ENCODE measurements around the gene PDE9A.

PDE9A gene

GRCh38 chr21:42765656-42766055 is 112.2 kb downstream of the PDE9A start:
- DNase-seq (ENCODE audit: low spot score), result no peak
- TF ChIP-seq CTCF (conservative IDR thresholded peaks at IDR 0.05; ENCODE audit: low read depth), result no peak
- H3K27ac ChIP-seq, result no peak overlapping the region
- ChIA-PET POLR2A (ENCODE audit: low non-redundant PET) (no interaction called here), CTCF (no interaction called here)

- ChIA-PET POLR2A (ENCODE audit: low non-redundant PET) (no interaction called here), CTCF (no interaction called here)
- no peak for DNase-seq (ENCODE audit: low spot score)
- no peak overlapping the region for H3K27ac ChIP-seq
- TF ChIP-seq CTCF (conservative IDR thresholded peaks at IDR 0.05; ENCODE audit: low read depth), result no peak
These were observed 113.5 kb downstream of the PDE9A start for GRCh38 chr21:42766739-42767560.

GRCh38 chr21:42767561-42767835 is 114.1 kb downstream of the PDE9A start:
- no peak for DNase-seq (ENCODE audit: low spot score)
- POLR2A ChIA-PET (ENCODE audit: low non-redundant PET), result no interaction called here
- no peak overlapping the region for H3K27ac ChIP-seq
- no peak for TF ChIP-seq CTCF (conservative IDR thresholded peaks at IDR 0.05; ENCODE audit: low read depth)
- CTCF ChIA-PET, result interaction anchor here (0.9 kb wide), 1 partner anchor 14 kb away, joined by 3 read pairs; no protein-coding TSS in a partner anchor

GRCh38 chr21:42768324-42769121 is 115.1 kb downstream of the PDE9A start:
- POLR2A ChIA-PET (ENCODE audit: low non-redundant PET), result interaction anchor here (0.5 kb wide), 1 partner anchor 28 kb away, joined by 4 read pairs; no protein-coding TSS in a partner anchor

GRCh38 chr21:42769183-42769819 is 115.9 kb downstream of the PDE9A start:
- no peak for TF ChIP-seq CTCF (conservative IDR thresholded peaks at IDR 0.05; ENCODE audit: low read depth)
- no peak overlapping the region for H3K27ac ChIP-seq
- CTCF ChIA-PET, result interaction anchor here (0.6 kb wide), 2 partner anchors 34 to 190 kb away, joined by 5 read pairs; no protein-coding TSS in a partner anchor
- POLR2A ChIA-PET (ENCODE audit: low non-redundant PET), result no interaction called here
- DNase-seq (ENCODE audit: low spot score), result no peak

More at GRCh38 chr21:42768324-42769121, 115.1 kb downstream of the PDE9A start:
- no peak overlapping the region for H3K27ac ChIP-seq
- CTCF ChIA-PET, result interaction anchor here (0.5 to 0.9 kb wide), 4 partner anchors 13 to 189 kb away, joined by 3 to 5 read pairs (median 5); no protein-coding TSS in a partner anchor
- TF ChIP-seq CTCF (conservative IDR thresholded peaks at IDR 0.05; ENCODE audit: low read depth), result no peak
- DNase-seq (ENCODE audit: low spot score), result no peak
